HG03064 (cell line): ENCODE data around the gene FMO5.
"Not testable (repeated sequence)": the region's sequence is repeated elsewhere in the genome, so short reads cannot be mapped to it uniquely, and the experiment has no call there.

Experiments used
- ATAC-seq: cut with Tn5 transposase; IDR thresholded peaks from one replicate; pipeline ENCODE4 v1.9.1; 2021; ENCODE audit warnings: low read depth; ENCODE audit not compliant: unreplicated experiment

Gene FMO5

GRCh38 chr1:147240131-147240721 lies 15.1 kb upstream of the FMO5 start:
- ATAC-seq = not testable (repeated sequence)

DNA sequence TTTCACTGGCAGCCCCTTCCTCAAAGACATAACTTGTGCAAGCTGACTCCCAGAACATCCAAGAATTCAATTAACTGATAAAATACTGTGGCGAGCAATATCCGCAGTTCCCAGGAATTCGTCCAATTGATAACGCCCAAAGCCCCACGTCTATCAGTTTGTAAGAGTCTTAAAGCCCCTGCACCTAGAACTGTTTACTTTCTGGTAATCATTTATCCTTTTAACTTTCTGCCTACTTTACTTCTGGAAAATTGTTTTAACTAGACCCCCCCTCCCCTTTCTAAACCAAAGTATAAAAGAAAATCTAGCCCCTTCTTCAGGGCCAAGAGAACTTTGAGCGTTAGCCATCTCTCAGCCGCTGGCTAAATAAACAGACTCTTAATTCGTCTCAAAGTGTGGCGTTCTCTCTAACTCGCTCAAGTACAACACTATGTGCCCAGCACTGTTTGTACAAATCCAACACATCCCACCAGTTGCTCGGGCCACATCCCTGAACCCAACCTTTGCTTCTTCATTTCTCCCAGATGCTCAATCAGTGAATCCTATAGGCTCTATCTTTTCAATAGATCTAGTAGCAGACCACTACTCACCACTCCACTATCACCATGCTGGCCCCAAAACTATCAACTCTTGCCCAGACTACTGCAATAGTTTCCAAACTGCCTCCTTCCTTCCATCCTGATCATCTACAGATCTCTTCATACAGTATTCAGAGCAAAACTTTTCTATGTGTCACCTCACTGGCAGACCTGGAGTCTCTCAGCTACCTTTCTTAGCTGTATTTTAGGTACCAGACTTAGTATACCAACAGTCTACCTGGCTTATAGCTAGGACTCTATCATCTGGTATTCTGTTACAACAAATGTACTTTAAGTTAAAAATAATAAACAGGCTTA lies 14.0 kb upstream of the FMO5 start:
- ATAC-seq = no peak

DNA sequence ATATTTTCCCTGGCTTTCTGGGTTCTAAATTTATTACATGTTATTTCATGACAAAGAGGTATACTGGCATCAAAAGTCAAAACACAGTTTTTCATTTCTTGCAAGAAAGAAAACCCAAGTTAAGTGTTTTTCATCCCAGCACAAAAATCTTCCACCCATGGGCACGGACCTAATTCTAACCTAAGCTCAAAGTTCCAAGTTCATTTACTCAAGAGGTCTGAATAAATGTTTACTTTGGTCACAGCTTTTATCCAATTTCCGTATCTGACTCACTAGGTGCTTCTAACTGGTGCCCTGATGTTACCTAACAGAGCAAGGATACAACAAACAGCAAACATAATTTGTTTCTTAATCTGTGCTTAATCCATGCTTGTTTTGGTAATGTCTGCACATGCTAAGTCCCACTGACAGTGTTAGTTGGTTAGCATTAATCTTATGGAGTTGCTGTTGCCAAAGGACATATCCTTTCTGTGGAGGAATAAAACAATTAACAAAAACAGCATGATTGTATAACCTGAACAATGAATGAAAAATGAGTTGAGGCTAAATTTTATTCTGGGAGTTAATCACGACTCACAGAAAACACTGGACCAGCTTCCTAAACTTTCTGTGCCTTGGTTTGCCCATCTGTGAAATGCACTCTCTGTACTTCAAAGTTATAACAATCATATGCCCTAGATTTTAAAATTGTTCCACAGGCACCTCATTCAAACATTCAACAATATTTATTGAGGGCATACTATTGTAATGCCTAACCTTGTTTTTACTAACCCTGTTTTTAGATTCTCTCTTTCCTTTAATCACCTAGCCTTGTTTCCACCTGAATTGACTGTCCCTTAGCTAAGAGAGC lies 13.1 kb upstream of the FMO5 start:
- ATAC-seq = no peak

DNA sequence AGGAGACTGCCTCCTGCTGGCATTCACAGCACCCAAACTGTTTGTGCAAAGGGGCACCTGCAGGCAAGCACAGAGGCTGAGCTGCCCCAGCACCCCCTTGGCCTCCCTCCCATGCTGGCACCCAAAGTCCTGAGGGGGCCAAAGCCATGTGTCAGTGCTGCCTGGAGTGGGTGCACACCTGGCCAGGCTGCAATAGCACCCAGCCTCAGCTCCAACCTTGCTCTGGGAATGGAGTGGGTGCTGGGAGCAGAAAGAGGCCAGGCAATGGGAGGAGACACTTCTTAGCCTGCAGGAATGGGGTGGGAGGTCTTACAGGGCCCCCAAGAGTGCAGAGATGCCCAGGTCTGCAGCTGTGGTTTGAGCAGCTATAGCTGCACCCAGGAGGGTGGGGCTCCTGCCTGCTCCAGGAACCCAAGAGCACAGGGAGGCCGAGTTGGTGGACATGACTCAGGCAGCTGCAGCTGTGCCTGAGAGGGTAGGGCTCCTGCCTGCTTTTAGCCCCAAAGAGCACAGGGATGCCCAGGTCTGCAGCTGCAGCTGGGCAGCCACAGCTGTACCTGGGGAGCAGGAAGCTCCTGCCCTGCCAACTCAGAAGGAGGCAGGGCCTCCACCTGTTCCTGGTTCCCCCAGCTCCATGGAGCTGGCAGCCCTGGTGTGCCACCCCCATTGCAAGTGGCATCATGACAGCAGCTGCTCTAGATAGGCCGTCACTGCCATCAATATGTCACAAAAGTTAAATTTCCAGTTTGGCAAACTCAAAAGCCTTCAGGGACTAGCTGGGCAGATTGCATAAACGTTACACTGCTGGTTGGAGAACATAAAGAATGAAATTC lies 12.0 kb upstream of the FMO5 start:
- no peak for ATAC-seq

- ATAC-seq = no peak
Observed at GRCh38 chr1:147236448-147236847, 11.3 kb upstream of the FMO5 start.

DNA sequence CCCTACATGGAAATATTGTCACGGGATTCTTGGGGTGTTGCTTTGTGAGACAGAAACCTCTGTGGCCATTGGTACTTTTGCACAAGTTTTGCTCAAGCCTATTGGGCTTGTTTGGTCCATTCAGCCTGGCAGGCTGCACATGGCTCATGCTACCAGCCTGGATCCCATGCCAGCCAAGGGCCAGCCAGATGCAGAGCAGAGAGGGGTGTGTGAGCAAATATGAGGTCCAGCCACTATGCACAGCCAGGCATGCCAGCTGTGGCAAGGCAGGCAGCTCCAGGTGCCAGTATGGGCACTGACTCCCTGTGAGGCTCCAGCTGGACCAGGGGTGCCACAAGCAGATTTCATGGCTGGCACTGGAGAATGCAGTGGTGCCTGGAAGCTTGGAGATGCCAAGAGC lies 10.7 kb upstream of the FMO5 start:
- ATAC-seq = no peak

GRCh38 chr1:147233903-147234302 lies 8.8 kb upstream of the FMO5 start:
- not testable (repeated sequence) for ATAC-seq

- not testable (repeated sequence) for ATAC-seq
Observed at GRCh38 chr1:147231032-147231431, 5.9 kb upstream of the FMO5 start.

- no peak for ATAC-seq
Observed at GRCh38 chr1:147223740-147224615, 1.2 kb downstream of the FMO5 start.

DNA sequence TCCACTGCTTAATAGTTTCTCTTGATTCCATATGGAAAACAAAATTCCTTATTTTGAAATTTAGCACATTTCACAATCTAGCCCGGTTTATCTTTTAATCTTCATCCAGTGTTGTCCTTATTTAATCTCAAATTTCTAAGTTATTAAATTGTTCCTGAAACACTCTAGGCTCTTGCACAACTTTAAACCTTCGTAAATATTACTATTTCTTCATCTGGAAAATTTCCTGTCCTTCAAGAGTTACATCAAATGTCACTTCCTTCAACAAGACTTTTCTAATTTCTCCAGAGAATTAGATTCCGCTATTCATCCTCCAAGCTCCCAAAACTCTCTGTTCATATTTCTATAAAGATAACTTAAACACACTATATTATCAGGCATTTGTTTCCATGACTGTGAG lies 6.5 kb downstream of the FMO5 start:
- ATAC-seq = no peak

DNA sequence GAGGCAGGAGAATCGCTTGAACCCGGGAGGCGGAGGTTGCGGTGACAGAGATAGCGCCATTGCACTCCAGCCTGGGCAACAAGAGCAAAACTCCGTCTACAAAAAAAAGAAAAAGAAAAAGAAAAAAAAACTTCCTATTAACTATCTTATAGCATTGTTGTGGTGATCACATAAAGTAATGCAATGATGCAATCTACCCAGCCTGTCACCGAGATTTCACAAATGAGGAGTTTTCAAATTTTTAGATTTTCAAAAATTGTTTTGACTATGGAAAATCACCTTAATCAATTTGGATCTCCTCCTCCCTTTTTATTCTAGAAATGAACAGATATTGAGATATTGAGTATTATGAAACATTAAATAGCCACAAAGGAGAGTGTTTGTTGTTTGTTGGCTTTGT lies 8.0 kb downstream of the FMO5 start:
- no peak for ATAC-seq

- ATAC-seq = no peak
Observed at GRCh38 chr1:147216124-147216523, 9.0 kb downstream of the FMO5 start.

GRCh38 chr1:147215540-147215916 lies 9.6 kb downstream of the FMO5 start:
- ATAC-seq = no peak

- ATAC-seq = no peak
Observed at GRCh38 chr1:147214842-147215539, 10.1 kb downstream of the FMO5 start.

DNA sequence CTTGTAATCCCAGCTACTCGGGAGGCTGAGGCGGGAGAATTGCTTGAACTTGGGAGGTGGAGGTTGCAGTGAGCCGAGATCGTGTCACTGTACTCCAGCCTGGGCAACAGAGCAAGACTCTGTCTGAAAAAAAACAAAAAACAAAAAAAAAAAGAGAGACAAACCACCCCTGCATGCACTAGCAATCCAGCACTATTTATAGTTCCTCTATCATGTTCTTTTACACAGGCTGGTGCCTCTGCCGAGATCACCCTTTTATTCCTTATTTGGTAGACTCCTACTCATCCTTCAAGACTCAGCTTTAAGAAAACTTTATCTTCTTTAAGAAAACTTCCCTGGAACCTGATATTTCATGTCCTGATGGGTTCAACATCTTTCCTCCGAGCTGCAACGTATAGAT lies 10.8 kb downstream of the FMO5 start:
- no peak for ATAC-seq

- ATAC-seq = no peak
Observed at GRCh38 chr1:147213271-147213670, 11.9 kb downstream of the FMO5 start.

GRCh38 chr1:147211577-147211976 lies 13.6 kb downstream of the FMO5 start:
- ATAC-seq = no peak

GRCh38 chr1:147210987-147211386 lies 14.2 kb downstream of the FMO5 start:
- ATAC-seq = no peak
